Parietal lobe (tissue), 1 donor: ENCODE results near the gene TXN. TPM values are rescaled to one million over a fixed set of nuclear protein-coding genes. Genes with fewer than 3 reads are reported as not detected.

Experiments
- total RNA-seq: library from RNA; depleted of rRNA; stranded (reverse); fragments of >200 nt; gene quantifications from one replicate; pipeline ENCODE4 v1.2.3, GENCODE V29; 2014

Gene TXN
- 97.3 TPM for total RNA-seq

DNA sequence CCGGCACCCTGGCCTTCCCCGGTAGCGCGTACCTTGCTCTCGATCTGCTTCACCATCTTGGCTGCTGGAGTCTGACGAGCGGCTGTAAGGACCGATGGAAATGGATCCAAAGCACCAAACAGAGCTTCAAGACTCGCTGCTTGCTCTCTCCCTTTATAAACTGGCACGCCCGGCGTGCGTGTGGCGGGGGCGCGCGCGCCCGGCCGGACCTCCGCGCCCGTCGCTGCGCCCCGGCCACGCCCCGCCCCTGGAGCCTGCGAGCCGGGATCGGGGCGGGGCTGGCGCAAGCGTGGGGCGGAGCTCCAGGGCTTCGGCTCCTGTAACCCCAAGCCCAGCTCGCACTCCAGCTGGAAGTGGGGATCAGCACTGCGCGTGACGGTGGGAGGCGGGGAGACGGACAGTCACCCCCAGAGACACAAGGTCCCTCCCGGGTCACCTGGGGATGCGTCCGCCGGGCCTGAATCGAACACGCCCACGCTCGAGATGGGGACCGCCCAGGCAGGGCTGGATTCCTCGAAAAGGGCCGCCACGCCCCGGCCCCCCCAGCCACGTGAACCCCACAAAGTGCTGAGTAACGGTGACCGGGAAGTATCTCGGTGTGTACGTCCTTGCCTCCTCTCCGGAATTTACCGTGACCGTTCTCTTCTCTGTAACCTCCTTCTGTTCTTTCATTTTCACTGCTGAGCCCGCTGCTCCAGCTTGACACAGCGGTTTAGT is at the start of gene TXN:
Gene TXN (minus strand): TSS at position 128 of the 717 bp plus-strand sequence. CDS start 72 bp downstream, at position 56.

DNA sequence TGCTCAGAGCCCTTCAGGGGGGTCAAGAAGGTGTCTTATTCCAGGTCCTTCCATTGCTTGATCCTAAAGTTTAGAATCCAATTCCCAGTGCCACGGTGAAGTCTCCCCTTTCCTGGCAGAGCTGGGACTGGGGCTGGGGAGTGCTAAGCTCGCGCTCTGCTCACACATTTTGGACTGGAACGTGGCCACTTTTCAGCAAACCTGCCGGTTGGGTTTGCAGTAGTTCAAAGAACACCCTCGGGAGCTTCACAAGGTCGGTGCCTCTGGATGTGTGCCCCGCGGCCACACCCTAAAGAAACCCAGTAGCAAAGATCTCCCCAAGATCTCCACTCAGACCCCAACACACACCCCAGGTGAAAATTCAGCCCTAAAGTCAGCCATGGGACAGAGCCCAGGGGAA is 48.3 kb downstream of the TXN start, which contains the start of gene C9orf152:
Gene C9orf152 (minus strand): TSS at position 129 of the 400 bp plus-strand sequence. CDS start 580 bp downstream, outside the sequence.

Other genes with a start within 250 kb of the TXN start
- gene C9orf152, start 48.3 kb downstream of the TXN start, total RNA-seq, result not detected
- gene TXNDC8, start 81.4 kb upstream of the TXN start, total RNA-seq, result not detected